SK-N-MC (cell line): Measurements from ENCODE around the gene PA2G4.

Experiments
- DNase-seq: peaks from one replicate; pipeline ENCODE4 v3.0.0-alpha.2; 2011; ENCODE audit warnings: low read depth, low spot score
- H3K27ac ChIP-seq: fragments of 200-600 bp; sonication (generic); 2 replicates; pipeline ENCODE4 v1.5.1; 2016; ENCODE audit warnings: mixed run types
- H3K36me3 ChIP-seq: fragments of 200-600 bp; sonication (generic); 2 replicates; pipeline ENCODE4 v1.6.1; 2017; ENCODE audit warnings: antibody characterized with exemption, low read length, mixed read lengths; ENCODE audit not compliant: insufficient read depth
- H3K4me3 ChIP-seq: fragments of 200-600 bp; sonication (generic); 2 replicates; pipeline ENCODE4 v1.5.1; 2016
- H3K9ac ChIP-seq: fragments of 200-600 bp; sonication (generic); 2 replicates; pipeline ENCODE4 v1.8.0; 2017; ENCODE audit warnings: mixed run types, mixed read lengths; ENCODE audit not compliant: insufficient read length
- H3K9me3 ChIP-seq: fragments of 200-600 bp; sonication (generic); 2 replicates; pipeline ENCODE4 v1.6.1; 2017; ENCODE audit warnings: low read depth, mild to moderate bottlenecking, antibody characterized with exemption, low read length, moderate library complexity, mixed read lengths
- EZH2 ChIP-seq: fragments of 200-600 bp; sonication (generic); IDR thresholded peaks from one replicate; pipeline ENCODE4 v1.6.1; 2017; ENCODE audit warnings: antibody characterized with exemption
- FOXP2 ChIP-seq: optimal IDR thresholded peaks from 2 replicates; pipeline ENCODE3; 2011; ENCODE audit warnings: mild to moderate bottlenecking, moderate library complexity; ENCODE audit not compliant: insufficient read depth; ENCODE audit errors: extremely low read length, control extremely low read depth
- POLR2AphosphoS5 ChIP-seq: IDR thresholded peaks from 2 replicates; pipeline ENCODE4 v1.6.1; 2012; ENCODE audit warnings: mild to moderate bottlenecking, low read depth, low read length, borderline replicate concordance

PA2G4 gene

GRCh38 chr12:56117778-56118687 lies 13.7 kb downstream of the PA2G4 start, which contains the start of gene ZC3H10:
TSS of gene ZC3H10 (plus strand) at chr12:56118266. CDS start at chr12:56120563, 2,297 bp downstream.
- Histone ChIP-seq H3K27ac (peak within 1 kb of the TSS; percentile 98), H3K9ac (peak within 1 kb of the TSS; percentile 96), H3K9me3 (no peaks in the 10 kb centered on the region), H3K36me3 (peaks cover 42% of the 10 kb centered on the region), H3K4me3 (peak within 1 kb of the TSS; percentile 93)
- peak; percentile 99 for DNase-seq
- peak; percentile 96 for TF ChIP-seq FOXP2
- TF ChIP-seq EZH2: no peak
- peak; percentile 99 for TF ChIP-seq POLR2AphosphoS5

- Histone ChIP-seq H3K4me3 (peak overlapping the region; percentile 93), H3K36me3 (peaks cover 34% of the 10 kb centered on the region), H3K9me3 (no peaks in the 10 kb centered on the region), H3K27ac (peak overlapping the region; percentile 81), H3K9ac (peak overlapping the region; percentile 78)
- DNase-seq: no peak
- TF ChIP-seq EZH2: no peak
- TF ChIP-seq FOXP2: no peak
- no peak for TF ChIP-seq POLR2AphosphoS5
These were observed 14.5 kb downstream of the PA2G4 start for GRCh38 chr12:56118688-56119357.

GRCh38 chr12:56119361-56119796 lies 15.0 kb downstream of the PA2G4 start:
- TF ChIP-seq POLR2AphosphoS5: no peak; the same call in 1 of the 2 replicates
- no peak for TF ChIP-seq FOXP2
- TF ChIP-seq EZH2: no peak
- H3K4me3 ChIP-seq: peak overlapping the region; percentile 93
- H3K9me3 ChIP-seq: no peaks in the 10 kb centered on the region
- DNase-seq: peak; percentile 63
- peak overlapping the region; percentile 81; the same call in 1 of the 2 replicates for H3K27ac ChIP-seq
- peaks cover 29% of the 10 kb centered on the region for H3K36me3 ChIP-seq
- H3K9ac ChIP-seq: peak overlapping the region; percentile 78

GRCh38 chr12:56120158-56120846 lies 15.9 kb downstream of the PA2G4 start:
- DNase-seq: no peak
- Histone ChIP-seq H3K27ac (peak overlapping the region; percentile 58; the same call in 1 of the 2 replicates), H3K9ac (peak overlapping the region; percentile 63), H3K9me3 (no peaks in the 10 kb centered on the region), H3K4me3 (no peak overlapping the region), H3K36me3 (peaks cover 29% of the 10 kb centered on the region)
- TF ChIP-seq EZH2 (no peak), FOXP2 (no peak), POLR2AphosphoS5 (no peak)

- no peak overlapping the region for H3K9ac ChIP-seq
- no peak overlapping the region for H3K27ac ChIP-seq
- H3K36me3 ChIP-seq: peaks cover 29% of the 10 kb centered on the region
- H3K9me3 ChIP-seq: no peaks in the 10 kb centered on the region
- DNase-seq: no peak
- TF ChIP-seq EZH2 (no peak), FOXP2 (no peak), POLR2AphosphoS5 (no peak)
- no peak overlapping the region for H3K4me3 ChIP-seq
These were observed 17.0 kb downstream of the PA2G4 start for GRCh38 chr12:56121204-56121870.

- no peak overlapping the region for H3K27ac ChIP-seq
- H3K36me3 ChIP-seq: peaks cover 21% of the 10 kb centered on the region
- TF ChIP-seq FOXP2: no peak
- no peak for TF ChIP-seq EZH2
- no peak for TF ChIP-seq POLR2AphosphoS5
- no peak overlapping the region for H3K9ac ChIP-seq
- no peak overlapping the region for H3K4me3 ChIP-seq
- H3K9me3 ChIP-seq: no peaks in the 10 kb centered on the region
- no peak for DNase-seq
These were observed 18.3 kb downstream of the PA2G4 start for GRCh38 chr12:56122637-56123036.

GRCh38 chr12:56124133-56124532 lies 19.8 kb downstream of the PA2G4 start:
- peaks cover 19% of the 10 kb centered on the region; the same call in 1 of the 2 replicates for H3K36me3 ChIP-seq
- H3K9ac ChIP-seq: peak overlapping the region; percentile 42
- H3K4me3 ChIP-seq: no peak overlapping the region
- H3K9me3 ChIP-seq: no peaks in the 10 kb centered on the region
- peak overlapping the region; percentile 76 for H3K27ac ChIP-seq
- TF ChIP-seq POLR2AphosphoS5: no peak
- TF ChIP-seq EZH2: no peak
- TF ChIP-seq FOXP2: no peak
- no peak for DNase-seq
